Right lobe of liver (tissue), 4 donors: ENCODE results near the gene PPARA.

Experiments used
- POLR2A ChIP-seq: fragments of 450-650 bp; IDR thresholded peaks from one replicate; pipeline ENCODE4 v1.6.1; 2017; ENCODE audit warnings: antibody characterized with exemption, mild to moderate bottlenecking
- TF ChIP-seq, protein P1 (sequence below), 4 donors: fragments of 200-600 bp in 3 of 4; fragments of 450-650 bp in 1 of 4; IDR thresholded peaks; one replicate each; pipeline versions ENCODE4 v1.5.1 to v1.8.0; 2016 to 2022; ENCODE audit warnings: antibody characterized with exemption in 4 of 4, mild to moderate bottlenecking in 2 of 4
- donor health status: DM: no; HTN: no; CAD: no.
- donor health status: DM: no; HTN: no; CAD: no.
- donor health status: DM: no; HTN: yes; CAD: no.

DNA sequence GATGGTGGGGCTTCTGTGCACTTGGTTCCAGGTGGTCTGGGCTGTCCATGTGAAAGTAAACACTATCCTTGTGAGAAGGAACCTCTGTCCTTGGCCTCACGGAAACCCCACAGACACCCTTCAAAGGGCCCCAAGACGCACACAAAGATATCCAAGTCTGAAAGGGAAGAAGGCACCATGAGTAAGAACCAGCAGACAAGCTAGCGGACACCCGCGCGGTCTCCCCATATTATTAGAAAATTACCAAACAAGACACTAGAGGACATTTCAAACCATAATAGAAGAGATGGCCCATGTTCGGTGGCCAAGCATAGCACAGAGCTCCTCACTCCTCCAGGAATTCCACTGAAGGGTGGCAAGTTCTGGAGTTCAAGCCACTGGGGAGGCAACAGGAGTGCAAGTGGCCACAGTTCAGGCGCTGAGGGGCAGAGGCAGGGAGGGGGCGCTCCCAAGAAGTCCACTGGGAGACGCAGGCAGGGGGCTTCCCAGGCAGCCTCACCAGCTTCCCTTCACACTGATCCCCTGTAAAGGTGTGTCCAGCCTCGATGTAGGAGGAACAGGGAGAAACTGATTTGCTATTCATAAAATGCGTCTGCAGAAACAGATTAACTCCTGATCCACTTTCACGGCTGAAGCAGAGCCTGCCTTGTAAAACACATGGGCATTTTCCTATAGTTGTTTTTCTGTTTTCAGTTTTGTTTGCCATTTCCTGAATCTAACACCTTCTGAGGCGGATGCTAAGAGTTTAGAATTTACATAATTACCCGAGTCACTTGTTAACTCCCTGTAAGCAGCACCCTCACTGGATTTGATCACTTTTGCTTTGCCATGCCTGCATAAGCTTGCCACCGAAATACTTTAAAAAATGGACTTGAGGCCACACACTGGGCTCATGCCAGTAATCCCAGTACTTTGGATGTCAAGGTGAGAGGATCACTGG is 9.1 kb upstream of the PPARA start:
- TF ChIP-seq POLR2A: no peak
- TF ChIP-seq, protein P1, sequence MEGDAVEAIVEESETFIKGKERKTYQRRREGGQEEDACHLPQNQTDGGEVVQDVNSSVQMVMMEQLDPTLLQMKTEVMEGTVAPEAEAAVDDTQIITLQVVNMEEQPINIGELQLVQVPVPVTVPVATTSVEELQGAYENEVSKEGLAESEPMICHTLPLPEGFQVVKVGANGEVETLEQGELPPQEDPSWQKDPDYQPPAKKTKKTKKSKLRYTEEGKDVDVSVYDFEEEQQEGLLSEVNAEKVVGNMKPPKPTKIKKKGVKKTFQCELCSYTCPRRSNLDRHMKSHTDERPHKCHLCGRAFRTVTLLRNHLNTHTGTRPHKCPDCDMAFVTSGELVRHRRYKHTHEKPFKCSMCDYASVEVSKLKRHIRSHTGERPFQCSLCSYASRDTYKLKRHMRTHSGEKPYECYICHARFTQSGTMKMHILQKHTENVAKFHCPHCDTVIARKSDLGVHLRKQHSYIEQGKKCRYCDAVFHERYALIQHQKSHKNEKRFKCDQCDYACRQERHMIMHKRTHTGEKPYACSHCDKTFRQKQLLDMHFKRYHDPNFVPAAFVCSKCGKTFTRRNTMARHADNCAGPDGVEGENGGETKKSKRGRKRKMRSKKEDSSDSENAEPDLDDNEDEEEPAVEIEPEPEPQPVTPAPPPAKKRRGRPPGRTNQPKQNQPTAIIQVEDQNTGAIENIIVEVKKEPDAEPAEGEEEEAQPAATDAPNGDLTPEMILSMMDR (IDR thresholded peaks at IDR 0.05): no peak
